HepG2 (cell line): ENCODE measurements around the gene LIM2. TPM values are rescaled to one million over a fixed set of nuclear protein-coding genes. Genes with fewer than 3 reads are reported as not detected.

Experiments
- HNRNPLL ChIP-seq: fragments of 200-400 bp; formaldehyde crosslinking; IDR thresholded peaks from 2 replicates; pipeline ENCODE4 v1.6.1; 2017; ENCODE audit warnings: mild to moderate bottlenecking, low read depth, low read length; ENCODE audit not compliant: poor library complexity, severe bottlenecking
- HOXA5 ChIP-seq: sonication (generic); formaldehyde crosslinking; IDR thresholded peaks from 2 replicates; pipeline ENCODE4 v1.4.0; 2020; ENCODE audit warnings: missing genetic modification reagents
- JUND ChIP-seq: sonication (generic); formaldehyde crosslinking; IDR thresholded peaks from 2 replicates; pipeline ENCODE4 v1.8.0; 2022; ENCODE audit warnings: mild to moderate bottlenecking, missing genetic modification reagents
- MED13 ChIP-seq: sonication (generic); formaldehyde crosslinking; IDR thresholded peaks from 2 replicates; pipeline ENCODE4 v1.5.0; 2020; ENCODE audit warnings: missing genetic modification reagents
- NFIC ChIP-seq: IDR thresholded peaks from 2 replicates; pipeline ENCODE4 v1.6.1; 2012; ENCODE audit warnings: mild to moderate bottlenecking, low read length, inconsistent platforms
- NFKBIZ ChIP-seq: IDR thresholded peaks from 2 replicates; pipeline ENCODE4 v1.6.1; 2018; ENCODE audit warnings: missing genetic modification reagents, missing compliant biosample characterization
- NR2F6 ChIP-seq, 2 experiments: IDR thresholded peaks; 2 replicates each; pipeline ENCODE4 v1.6.1; 2016; ENCODE audit warnings: antibody characterized with exemption in 1 of 2, mild to moderate bottlenecking in 1 of 2
- POLR2AphosphoS5 ChIP-seq: IDR thresholded peaks from 2 replicates; pipeline ENCODE4 v1.6.1; 2012; ENCODE audit warnings: low read depth, low read length
- SIX1 ChIP-seq: sonication (generic); formaldehyde crosslinking; IDR thresholded peaks from 2 replicates; pipeline ENCODE4 v1.4.0; 2020; ENCODE audit warnings: missing genetic modification reagents, borderline replicate concordance
- TFAP4 ChIP-seq: sonication (generic); IDR thresholded peaks from 2 replicates; pipeline ENCODE4 v1.6.1; 2016; ENCODE audit warnings: low read depth, borderline replicate concordance
- ZFP90 ChIP-seq: sonication (generic); formaldehyde crosslinking; IDR thresholded peaks from 2 replicates; pipeline ENCODE4 v1.8.0; 2022; ENCODE audit warnings: missing genetic modification reagents, mild to moderate bottlenecking, inconsistent platforms, borderline replicate concordance
- ZNF136 ChIP-seq: sonication (generic); formaldehyde crosslinking; IDR thresholded peaks from 2 replicates; pipeline ENCODE4 v1.8.1; 2022; ENCODE audit warnings: low read depth, mild to moderate bottlenecking, moderate library complexity, missing genetic modification reagents
- ZNF256 ChIP-seq: sonication (generic); formaldehyde crosslinking; conservative IDR thresholded peaks from 2 replicates; pipeline ENCODE4 v1.4.0; 2020; ENCODE audit warnings: missing genetic modification reagents
- ZNF264 ChIP-seq: sonication (generic); formaldehyde crosslinking; IDR thresholded peaks from 2 replicates; pipeline ENCODE4 v1.4.0; 2020; ENCODE audit warnings: missing genetic modification reagents
- ZNF280D ChIP-seq: sonication (generic); formaldehyde crosslinking; IDR thresholded peaks from 2 replicates; pipeline ENCODE4 v1.5.1; 2020; ENCODE audit warnings: mild to moderate bottlenecking, missing genetic modification reagents
- ZNF776 ChIP-seq: sonication (generic); formaldehyde crosslinking; IDR thresholded peaks from 2 replicates; pipeline ENCODE4 v1.4.0; 2020; ENCODE audit warnings: mild to moderate bottlenecking, missing genetic modification reagents
- ZNF788 ChIP-seq: sonication (generic); formaldehyde crosslinking; IDR thresholded peaks from 2 replicates; pipeline ENCODE4 v1.5.0; 2020; ENCODE audit warnings: mild to moderate bottlenecking, missing genetic modification reagents, borderline replicate concordance
- polyA plus RNA-seq, 8 experiments: library from polyadenylated mRNA; depleted of rRNA in 3 of 8; stranded (reverse) in 7 of 8; unstranded in 1 of 8; fragments of >200 nt; fragmentation: Illumina TruSeq in 4 of 8; extraction: Trizol in 4 of 8; gene quantifications; 2 replicates each; pipeline versions ENCODE4 v1.2.1 to v1.2.3, GENCODE V29; 2011 to 2016; ENCODE audit warnings: low read depth in 4 of 8, missing spikeins in 1 of 8, mixed read lengths in 1 of 8; ENCODE audit not compliant: insufficient read depth in 1 of 8
- total RNA-seq, 5 experiments: library from RNA; depleted of rRNA; stranded (reverse); fragments of >200 nt; fragmentation: Illumina TruSeq; extraction: Trizol; gene quantifications; 2 replicates each; pipeline ENCODE4 v1.2.3, GENCODE V29; 2016; ENCODE audit warnings: low read depth in 1 of 5

Gene LIM2
- total and polyA plus RNA-seq, 2 of the 13 experiments (the other 11 are each of a cell fraction or from before 2014, with no cell fraction given) = 1.3 TPM; not detected in 1

GRCh38 chr19:51367255-51367564, 20.6 kb downstream of the LIM2 start (continued):
- 0 out of 2 replicates have a peak, but pooled peaks have one; percentile 9 for TF ChIP-seq ZNF280D (CRISPR knock-in tag)
- 0 out of 2 replicates have a peak, but pooled peaks have one; percentile 15 for TF ChIP-seq ZFP90 (CRISPR knock-in tag)
- 0 out of 2 replicates have a peak, but pooled peaks have one; percentile 4 for TF ChIP-seq SIX1
- TF ChIP-seq POLR2AphosphoS5 = peak; percentile 82
- no peak for TF ChIP-seq TFAP4
- TF ChIP-seq ZNF788 (CRISPR knock-in tag) = no peak
- TF ChIP-seq HNRNPLL = peak; percentile 1
- TF ChIP-seq NR2F6 (IDR thresholded peaks at IDR 0.05) = no peak
- TF ChIP-seq NR2F6 (CRISPR knock-in tag; IDR thresholded peaks at IDR 0.05) = peak; percentile 5; the same call in 1 of the 2 replicates
- TF ChIP-seq ZNF136 = no peak
- TF ChIP-seq HOXA5 (CRISPR knock-in tag) = peak; percentile 37; the same call in 1 of the 2 replicates
- 0 out of 2 replicates have a peak, but pooled peaks have one; percentile 13 for TF ChIP-seq NFKBIZ (CRISPR knock-in tag)
- no peak for TF ChIP-seq NFIC
- TF ChIP-seq ZNF776 (CRISPR knock-in tag) = 0 out of 2 replicates have a peak, but pooled peaks have one; percentile 13
- TF ChIP-seq JUND (CRISPR knock-in tag) = no peak
- TF ChIP-seq ZNF256 (CRISPR knock-in tag) = 0 out of 2 replicates have a peak, but pooled peaks have one; percentile 77
- TF ChIP-seq MED13 (CRISPR knock-in tag) = peak; percentile 66; the same call in 1 of the 2 replicates
- TF ChIP-seq ZNF264 = peak; percentile 70
- TF ChIP-seq, all 625 proteins: peak for 20
